Vagina (tissue), 2 donors: ENCODE data around the gene SPDYE3. TPM values are rescaled to one million over a fixed set of nuclear protein-coding genes. Genes with fewer than 3 reads are reported as not detected.
"Not testable (repeated sequence)": the region's sequence is repeated elsewhere in the genome, so short reads cannot be mapped to it uniquely, and the experiment has no call there.

Experiments
- DNase-seq, 2 donors: peaks; one replicate each; pipeline ENCODE4 v3.0.0-alpha.2; 2017; ENCODE audit errors: extremely low spot score in 2 of 2
- H3K27ac ChIP-seq: fragments of 200-600 bp; sonication (generic); one replicate; pipeline ENCODE4 v1.5.1; 2019
- H3K27me3 ChIP-seq: fragments of 200-600 bp; sonication (generic); one replicate; pipeline ENCODE4 v1.5.1; 2019
- H3K36me3 ChIP-seq, 2 donors: fragments of 200-600 bp; sonication (generic); one replicate each; pipeline ENCODE4 v1.5.1; 2017 to 2019
- H3K4me1 ChIP-seq: fragments of 200-600 bp; sonication (generic); one replicate; pipeline ENCODE4 v1.5.1; 2019
- H3K4me3 ChIP-seq, 2 donors: fragments of 200-600 bp; sonication (generic); 1 replicate in 1 of 2; 2 replicates in 1 of 2; pipeline ENCODE4 v1.5.1; 2016 to 2019
- H3K9me3 ChIP-seq: fragments of 200-600 bp; sonication (generic); one replicate; pipeline ENCODE4 v1.5.1; 2019
- CTCF ChIP-seq, 3 experiments: fragments of 450-650 bp in 2 of 3; fragments of 200-600 bp in 1 of 3; sonication (generic) in 1 of 3; IDR thresholded peaks; one replicate each; pipeline ENCODE4 v1.5.1; 2017 to 2019; ENCODE audit warnings: antibody characterized with exemption in 3 of 3, mild to moderate bottlenecking in 2 of 3, moderate library complexity in 2 of 3
- POLR2A ChIP-seq, 2 donors: fragments of 450-650 bp; IDR thresholded peaks; one replicate each; pipeline ENCODE4 v1.6.1; 2017; ENCODE audit warnings: antibody characterized with exemption in 2 of 2, mild to moderate bottlenecking in 2 of 2, moderate library complexity in 2 of 2
- POLR2AphosphoS5 ChIP-seq, 2 donors: sonication (generic); formaldehyde crosslinking; IDR thresholded peaks; one replicate each; pipeline ENCODE4 v1.9.0; 2017; ENCODE audit warnings: antibody characterized with exemption in 2 of 2, mild to moderate bottlenecking in 2 of 2, low read depth in 1 of 2; ENCODE audit not compliant: insufficient read depth in 1 of 2
- intact Hi-C: fragments of 100-400 bp; cut with DNase I; formaldehyde crosslinking; loops from one replicate; pipeline ENCODE4 v1.15.1; 2023
- total RNA-seq: library from RNA; depleted of rRNA; stranded (reverse); fragments of >200 nt; gene quantifications from one replicate; pipeline ENCODE4 v1.2.3, GENCODE V29; 2016

SPDYE3 gene
- total RNA-seq, 1 donor from 2014 or later: not detected

- peak overlapping the region; percentile 73 for H3K27ac ChIP-seq
These were observed 37.2 kb upstream of the SPDYE3 start for GRCh38 chr7:100270046-100270918.

DNA sequence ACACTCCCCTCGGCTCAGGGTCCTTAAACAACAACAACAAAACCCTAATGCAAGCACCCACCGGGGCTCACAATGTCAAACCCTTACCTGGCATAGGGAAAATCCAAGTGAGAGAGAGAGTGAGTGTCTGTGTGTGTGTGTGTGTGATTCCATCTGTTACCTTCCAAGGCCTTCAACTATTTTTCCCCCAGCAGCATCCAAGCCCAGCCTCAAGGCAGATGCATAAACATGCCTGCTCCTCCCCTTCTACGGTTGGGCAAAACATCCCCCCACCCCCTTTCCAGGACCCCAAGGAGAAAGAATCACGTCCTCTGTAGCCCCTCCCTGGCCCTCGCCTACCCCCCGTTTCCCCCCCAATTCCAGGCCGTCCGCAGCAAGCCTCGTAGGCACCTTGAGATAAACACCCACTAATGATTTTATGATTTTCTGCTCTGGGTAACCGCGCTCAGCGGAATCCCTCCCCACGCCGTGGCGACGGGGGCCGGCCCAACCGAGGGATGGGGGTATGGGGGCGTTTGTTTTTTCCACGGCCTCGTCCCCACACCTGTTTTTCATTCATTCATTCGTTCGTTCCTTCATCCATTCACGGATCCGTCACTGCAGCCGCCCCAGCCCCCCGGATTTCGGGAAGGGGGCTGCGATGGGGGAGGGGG lies 36.4 kb upstream of the SPDYE3 start:
- DNase-seq, intact Hi-C loops, H3K27me3 ChIP-seq, H3K36me3 ChIP-seq, H3K9me3 ChIP-seq: not testable (repeated sequence)
- Histone ChIP-seq H3K4me1 (peaks cover 22% of the 10 kb centered on the region), H3K4me3 (peak overlapping the region; percentile 77 to 90), H3K27ac (peak overlapping the region; percentile 73)

More at GRCh38 chr7:100270046-100270918, 37.2 kb upstream of the SPDYE3 start:
- H3K4me1 ChIP-seq: peaks cover 22% of the 10 kb centered on the region
- DNase-seq, intact Hi-C loops, H3K36me3 ChIP-seq, H3K27me3 ChIP-seq, H3K9me3 ChIP-seq: not testable (repeated sequence)
- H3K4me3 ChIP-seq: peak overlapping the region; percentile 77 to 90

DNA sequence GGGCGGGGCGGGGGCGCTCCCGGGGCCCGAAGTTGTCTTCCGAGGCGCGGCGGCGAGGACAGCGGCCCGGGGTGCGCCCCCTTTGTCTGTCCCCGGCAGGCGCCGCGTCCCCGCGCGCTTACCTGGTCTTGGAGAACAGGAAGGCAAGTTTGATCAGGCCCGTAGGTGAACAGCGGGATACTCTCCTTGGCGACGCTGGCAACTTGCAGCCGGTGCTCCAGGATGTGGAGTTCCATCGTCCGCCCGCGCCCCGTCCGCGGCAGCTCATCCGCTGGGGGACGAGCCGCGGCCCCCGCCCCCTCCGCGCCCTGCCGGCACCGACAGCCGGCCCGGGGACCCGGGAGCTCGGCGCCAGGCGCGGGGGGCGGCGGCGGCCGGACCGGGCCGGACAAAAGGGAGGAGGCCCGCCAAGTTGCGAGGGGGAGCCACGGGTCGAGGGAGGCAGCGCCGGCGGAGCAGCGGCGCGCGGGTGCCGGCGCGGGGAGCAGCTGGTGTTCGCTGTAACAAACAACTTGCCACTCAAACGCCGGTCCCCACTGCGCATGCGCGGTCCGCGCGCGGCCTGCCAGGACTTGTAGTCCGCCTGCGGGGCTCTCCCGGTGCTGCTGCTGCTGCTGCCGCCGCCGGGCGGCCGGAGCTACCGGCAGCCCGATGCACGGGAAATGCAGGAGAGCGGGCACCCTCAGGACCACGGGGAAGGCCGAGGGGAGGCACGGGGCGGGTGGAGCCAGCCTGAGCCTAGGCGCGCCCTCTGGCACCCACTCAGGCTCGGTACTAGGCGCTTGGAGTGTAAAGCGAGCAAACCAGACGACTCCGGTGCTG lies 35.6 kb upstream of the SPDYE3 start:
- H3K27ac ChIP-seq: peak overlapping the region; percentile 73
- H3K4me1 ChIP-seq: peaks cover 22% of the 10 kb centered on the region

DNA sequence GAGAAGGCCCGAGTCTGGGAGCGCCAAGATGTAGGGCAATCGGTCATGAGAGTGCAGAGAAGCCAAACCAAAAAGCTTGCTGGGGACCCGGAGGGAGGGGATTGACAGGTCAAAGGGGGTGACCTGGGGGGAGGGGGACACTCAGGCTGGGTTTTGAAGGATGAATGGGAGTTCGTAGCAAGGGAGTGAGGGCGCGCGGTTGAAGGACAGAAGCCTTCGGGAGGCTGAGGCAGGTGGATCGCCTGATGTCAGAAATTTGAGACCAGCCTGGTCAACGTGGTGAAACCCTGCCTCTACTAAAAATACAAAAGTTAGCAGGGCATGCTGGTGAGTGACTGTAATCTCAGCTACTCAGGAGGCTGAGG lies 35.0 kb upstream of the SPDYE3 start:
- Histone ChIP-seq H3K4me3 (peak overlapping the region; percentile 77 to 90), H3K27ac (peak overlapping the region; percentile 73), H3K4me1 (peaks cover 22% of the 10 kb centered on the region)
- intact Hi-C loops, H3K36me3 ChIP-seq, H3K27me3 ChIP-seq, H3K9me3 ChIP-seq, DNase-seq: not testable (repeated sequence)

More for the DNA sequence above, 35.6 kb upstream of the SPDYE3 start:
- no peaks in the 10 kb centered on the region for H3K27me3 ChIP-seq
- peak in 1 of 2 donors; percentile 61 for TF ChIP-seq POLR2AphosphoS5 (IDR thresholded peaks at IDR 0.05; ENCODE audit: insufficient read depth in 1 of 2, low read depth in 1 of 2)
- TF ChIP-seq POLR2A (IDR thresholded peaks at IDR 0.05): no peak
- peak in 2 of 3 experiments; percentile 10 to 15 for TF ChIP-seq CTCF (IDR thresholded peaks at IDR 0.05)
- no peaks in the 10 kb centered on the region for H3K36me3 ChIP-seq
- H3K4me3 ChIP-seq: peak overlapping the region; percentile 77 to 90
- peak; percentile 96 to 97 for DNase-seq
- intact Hi-C loops: no loop called here
- H3K9me3 ChIP-seq: no peaks in the 10 kb centered on the region

- H3K4me1 ChIP-seq: peaks cover 18% of the 10 kb centered on the region
- no peaks in the 10 kb centered on the region for H3K36me3 ChIP-seq
These were observed 32.4 kb upstream of the SPDYE3 start for GRCh38 chr7:100275120-100275519.

GRCh38 chr7:100276126-100276525 lies 31.4 kb upstream of the SPDYE3 start:
- H3K4me1 ChIP-seq, H3K27ac ChIP-seq, DNase-seq, intact Hi-C loops, H3K9me3 ChIP-seq, H3K4me3 ChIP-seq, H3K27me3 ChIP-seq, H3K36me3 ChIP-seq: not testable (repeated sequence)

More at GRCh38 chr7:100275120-100275519, 32.4 kb upstream of the SPDYE3 start:
- Histone ChIP-seq H3K27me3 (no peaks in the 10 kb centered on the region), H3K27ac (no peak overlapping the region), H3K9me3 (no peaks in the 10 kb centered on the region), H3K4me3 (no peak overlapping the region)
- no peak for DNase-seq
- intact Hi-C loops: no loop called here
- no peak for TF ChIP-seq CTCF (IDR thresholded peaks at IDR 0.05)
- no peak for TF ChIP-seq POLR2AphosphoS5 (IDR thresholded peaks at IDR 0.05; ENCODE audit: insufficient read depth in 1 of 2, low read depth in 1 of 2)
- TF ChIP-seq POLR2A (IDR thresholded peaks at IDR 0.05): no peak

DNA sequence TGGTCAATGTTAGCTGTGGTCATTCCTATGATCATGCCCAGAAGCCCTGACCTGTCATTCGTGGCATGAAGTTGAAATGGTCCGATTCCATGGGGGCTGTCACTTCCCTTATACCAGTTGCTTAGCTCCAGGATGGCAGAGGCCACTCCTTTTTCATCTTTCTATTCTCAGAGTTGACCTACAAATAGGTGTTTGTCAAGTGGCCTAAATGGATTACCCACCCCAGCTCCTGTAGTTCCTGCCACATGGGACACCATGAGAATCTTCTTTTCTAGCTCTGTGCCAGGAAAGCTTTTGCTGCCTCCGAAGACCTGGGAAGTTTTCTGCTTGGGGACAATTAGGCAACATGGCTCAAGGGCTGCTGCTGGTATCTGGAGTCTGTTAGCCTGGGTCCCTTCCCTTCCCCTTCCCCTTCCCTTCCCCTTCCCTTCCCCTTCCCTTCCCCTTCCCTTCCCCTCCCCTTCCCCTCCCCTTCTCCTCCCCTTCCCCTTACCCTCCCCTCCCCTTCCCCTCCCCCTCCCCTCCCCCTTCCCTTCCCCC lies 25.4 kb upstream of the SPDYE3 start:
- H3K36me3 ChIP-seq, DNase-seq, H3K27ac ChIP-seq, intact Hi-C loops, H3K27me3 ChIP-seq, H3K4me1 ChIP-seq, H3K9me3 ChIP-seq, H3K4me3 ChIP-seq: not testable (repeated sequence)

GRCh38 chr7:100283147-100283546 lies 24.4 kb upstream of the SPDYE3 start:
- H3K36me3 ChIP-seq, H3K4me3 ChIP-seq, H3K9me3 ChIP-seq, H3K27me3 ChIP-seq, intact Hi-C loops, H3K27ac ChIP-seq, DNase-seq, H3K4me1 ChIP-seq: not testable (repeated sequence)

DNA sequence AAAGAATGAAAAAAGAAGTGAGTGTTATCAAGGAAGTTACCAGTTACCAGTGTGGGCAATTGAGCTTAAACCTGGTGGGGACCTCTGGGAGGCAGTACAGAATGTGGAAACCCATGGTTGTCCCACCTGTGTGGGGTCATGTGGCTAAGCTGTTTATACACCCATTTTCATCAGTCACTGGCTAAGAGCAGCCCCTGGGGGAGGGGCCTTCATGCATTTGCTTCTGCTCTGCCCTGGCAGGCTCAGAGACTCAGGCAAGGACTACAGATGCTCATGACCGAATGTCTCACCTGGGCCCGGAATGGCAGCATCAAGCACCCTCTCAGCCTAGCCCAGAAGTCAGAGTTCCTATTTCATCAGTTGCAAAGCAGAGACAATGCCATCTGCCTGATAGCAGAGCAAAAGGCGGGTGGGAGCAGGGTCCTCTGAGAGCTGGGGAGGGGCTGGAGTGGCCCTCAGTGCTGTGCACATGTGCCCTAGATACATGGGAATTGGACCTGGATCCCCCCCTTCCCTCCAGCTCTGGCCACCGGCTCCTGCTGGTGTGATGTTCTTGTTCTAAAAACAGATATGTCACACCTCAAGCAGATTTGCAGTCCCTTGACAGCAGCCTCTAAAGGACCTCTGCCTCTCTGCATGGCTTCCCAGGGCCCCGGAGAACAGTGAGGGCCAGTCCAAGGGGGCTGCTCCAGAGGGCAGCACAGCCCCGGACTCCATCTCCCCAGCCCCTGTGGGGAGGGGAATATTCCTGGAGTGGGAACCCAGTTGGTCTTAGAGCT lies 20.1 kb upstream of the SPDYE3 start:
- H3K4me3 ChIP-seq, DNase-seq, intact Hi-C loops, H3K36me3 ChIP-seq, H3K4me1 ChIP-seq, H3K9me3 ChIP-seq, H3K27ac ChIP-seq, H3K27me3 ChIP-seq: not testable (repeated sequence)
